GM21717 (cell line): ENCODE data around the gene NENF.
"Not testable (repeated sequence)": the region's sequence is repeated elsewhere in the genome, so short reads cannot be mapped to it uniquely, and the experiment has no call there.

Experiments used
- ATAC-seq: cut with Tn5 transposase; IDR thresholded peaks from one replicate; pipeline ENCODE4 v1.9.1; 2021; ENCODE audit warnings: mild to moderate bottlenecking, moderate library complexity; ENCODE audit not compliant: unreplicated experiment

Gene NENF

DNA sequence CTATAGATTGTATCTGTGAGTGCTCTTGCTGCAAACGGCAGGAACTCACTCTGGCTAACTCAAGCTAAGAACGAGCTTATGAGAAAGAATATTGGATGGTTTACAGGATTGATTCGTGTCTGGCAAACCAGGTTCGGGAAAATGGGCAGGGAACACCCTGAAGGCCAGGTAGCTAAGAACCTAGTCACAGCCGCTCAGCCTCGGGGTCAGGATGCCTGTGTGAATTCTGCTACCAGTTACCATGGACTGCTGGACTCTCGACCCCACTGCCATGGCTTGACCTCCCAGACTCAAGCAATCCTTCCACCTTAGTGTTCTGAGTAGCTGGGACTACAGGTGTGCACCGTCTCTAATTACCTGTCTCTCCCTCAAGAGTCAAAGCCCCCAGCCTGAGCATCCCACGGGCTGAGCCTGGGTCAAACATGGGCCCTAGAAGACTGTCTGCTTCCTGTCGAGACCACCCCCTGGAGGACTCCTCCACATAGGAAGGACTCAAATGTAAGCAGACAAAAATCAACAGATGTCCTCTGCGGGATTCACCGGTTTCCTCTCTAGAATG, 45.8 kb downstream of the NENF start:
- no peak for ATAC-seq

DNA sequence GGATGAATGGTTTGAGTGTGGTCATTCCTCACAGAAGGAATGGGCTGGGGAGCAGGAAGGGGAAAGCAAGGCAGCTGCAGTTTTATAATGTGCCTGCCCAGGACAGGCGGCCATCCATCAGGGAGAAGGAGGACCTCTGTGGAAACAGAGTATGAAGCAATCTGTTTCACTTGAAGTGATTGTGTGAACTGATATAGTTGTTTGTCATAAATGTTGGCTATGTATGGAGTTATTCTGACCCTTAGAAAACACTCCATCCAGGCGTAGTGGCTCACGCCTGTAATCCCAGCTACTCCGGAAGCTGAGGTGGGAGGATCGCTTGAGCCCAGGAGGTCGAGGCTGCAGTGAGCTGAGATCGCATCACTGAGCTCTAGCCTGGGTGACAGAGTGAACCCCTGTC, 46.5 kb downstream of the NENF start:
- no peak for ATAC-seq

DNA sequence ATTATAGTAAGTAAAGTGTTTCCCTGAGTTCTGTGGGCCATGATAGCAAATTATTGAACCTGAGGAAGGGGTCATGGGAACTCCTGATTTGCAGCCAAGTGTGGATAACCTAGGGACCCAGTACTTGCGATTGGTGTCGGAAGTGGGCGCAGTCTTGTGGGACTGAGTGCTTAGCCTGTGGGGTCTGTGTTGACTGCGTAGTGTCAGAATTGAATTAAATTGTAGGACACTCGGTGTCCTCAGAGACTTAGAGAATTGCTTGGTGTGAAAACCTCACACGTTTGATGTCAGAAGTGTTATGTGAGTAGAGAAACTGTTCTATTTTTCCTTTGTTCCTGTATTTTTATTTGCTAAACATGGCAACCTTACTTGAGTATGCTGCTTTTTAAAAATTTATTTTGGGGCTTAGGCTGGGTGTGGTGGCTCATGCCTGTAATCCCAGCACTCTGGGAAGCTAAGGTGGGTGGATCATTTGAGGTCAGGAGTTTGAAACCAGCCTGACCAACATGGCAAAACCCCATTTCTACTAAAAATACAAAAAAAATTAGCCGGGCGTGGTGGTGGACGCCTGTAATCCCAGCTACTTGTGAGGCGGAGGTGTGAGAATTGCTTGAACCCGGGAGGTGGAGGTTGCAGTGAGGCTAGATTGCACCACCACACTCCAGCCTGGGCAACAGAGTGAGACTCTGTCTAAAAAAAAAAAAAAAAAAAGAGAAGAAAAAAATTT, 48.2 kb downstream of the NENF start:
- ATAC-seq = not testable (repeated sequence)

DNA sequence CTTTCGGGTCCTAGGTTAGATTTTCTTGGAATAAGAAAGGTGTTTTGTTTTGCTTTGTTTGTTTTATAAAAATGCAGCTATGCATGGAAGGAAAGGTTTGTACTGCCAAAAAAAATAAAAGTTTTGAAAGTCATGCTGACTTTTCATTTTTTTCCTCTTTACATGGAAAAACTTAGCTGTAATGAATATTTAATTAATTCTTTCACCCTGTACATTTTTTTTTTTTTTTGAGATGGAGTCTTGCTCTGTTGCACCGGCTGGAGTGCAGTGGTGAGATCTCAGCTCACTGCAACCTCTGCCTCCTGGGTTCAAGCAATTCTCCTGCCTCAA, 48.7 kb downstream of the NENF start:
- ATAC-seq = no peak

DNA sequence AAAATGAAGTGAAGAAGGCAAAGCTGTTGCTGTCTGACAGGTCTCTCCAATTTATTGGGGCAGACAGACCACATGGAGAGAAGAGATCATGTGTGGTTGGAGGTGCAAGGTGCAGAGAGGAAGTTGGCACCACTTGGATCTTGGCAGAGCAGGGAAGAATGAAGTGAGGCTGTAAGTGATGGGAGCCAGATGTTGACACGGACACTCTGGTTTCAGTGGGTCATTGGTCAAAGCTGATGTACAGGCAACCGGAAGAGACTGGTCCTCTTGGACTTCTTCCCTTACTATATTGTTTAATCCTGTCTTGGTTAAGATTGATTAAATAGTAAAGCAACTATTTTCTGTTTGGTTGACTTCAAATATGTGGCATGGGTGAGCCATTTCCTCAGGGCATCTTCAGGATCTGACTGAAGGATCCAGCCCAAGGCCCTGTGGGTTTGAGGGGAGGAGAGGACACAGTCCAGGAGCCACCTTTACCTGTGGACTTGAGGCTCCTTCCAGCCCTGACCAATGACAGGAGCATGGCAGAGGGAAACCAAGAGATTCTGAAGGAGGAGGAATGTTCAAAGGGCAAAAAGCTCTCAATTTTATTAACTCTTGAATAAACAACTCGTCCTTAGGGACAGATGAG, 49.4 kb downstream of the NENF start:
- ATAC-seq = no peak

DNA sequence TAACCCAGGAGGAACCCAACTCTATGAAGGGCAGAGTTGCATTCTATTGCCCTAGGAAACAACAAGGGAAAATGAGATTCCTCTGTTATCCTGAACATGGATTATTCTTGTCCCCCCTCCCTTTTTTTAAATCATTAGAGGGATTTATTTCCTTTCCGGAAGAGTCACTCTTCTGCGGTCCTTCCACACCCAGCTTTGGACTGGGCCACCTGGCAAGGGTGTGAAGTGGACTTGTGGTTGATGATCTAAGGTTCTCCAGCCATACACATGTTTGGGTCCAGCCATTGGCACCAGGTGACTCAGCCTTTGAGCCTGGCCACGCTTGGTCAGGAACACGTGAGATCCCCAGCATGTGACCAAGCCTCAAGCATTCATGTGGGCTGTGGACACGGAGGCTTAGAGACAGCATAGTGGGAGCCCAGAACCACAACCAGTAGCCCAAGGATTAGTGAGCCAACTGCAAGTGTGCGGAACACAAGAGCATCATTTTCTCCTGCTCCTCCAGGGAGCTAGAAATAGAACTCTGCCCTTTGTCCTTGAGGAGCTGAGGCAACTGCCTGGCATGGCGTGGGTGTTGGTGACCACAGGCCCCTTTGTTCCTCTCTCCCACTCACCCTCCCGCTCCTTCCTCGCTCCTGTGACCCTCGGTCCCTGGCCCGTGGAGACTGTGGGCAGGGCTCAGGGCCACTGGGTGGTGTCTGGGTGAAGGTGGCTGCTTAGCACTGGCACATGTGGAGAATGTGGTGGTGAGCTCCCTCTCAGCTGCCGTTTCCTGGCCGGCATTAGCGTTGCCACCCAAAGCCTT, 50.1 kb downstream of the NENF start:
- ATAC-seq = no peak

DNA sequence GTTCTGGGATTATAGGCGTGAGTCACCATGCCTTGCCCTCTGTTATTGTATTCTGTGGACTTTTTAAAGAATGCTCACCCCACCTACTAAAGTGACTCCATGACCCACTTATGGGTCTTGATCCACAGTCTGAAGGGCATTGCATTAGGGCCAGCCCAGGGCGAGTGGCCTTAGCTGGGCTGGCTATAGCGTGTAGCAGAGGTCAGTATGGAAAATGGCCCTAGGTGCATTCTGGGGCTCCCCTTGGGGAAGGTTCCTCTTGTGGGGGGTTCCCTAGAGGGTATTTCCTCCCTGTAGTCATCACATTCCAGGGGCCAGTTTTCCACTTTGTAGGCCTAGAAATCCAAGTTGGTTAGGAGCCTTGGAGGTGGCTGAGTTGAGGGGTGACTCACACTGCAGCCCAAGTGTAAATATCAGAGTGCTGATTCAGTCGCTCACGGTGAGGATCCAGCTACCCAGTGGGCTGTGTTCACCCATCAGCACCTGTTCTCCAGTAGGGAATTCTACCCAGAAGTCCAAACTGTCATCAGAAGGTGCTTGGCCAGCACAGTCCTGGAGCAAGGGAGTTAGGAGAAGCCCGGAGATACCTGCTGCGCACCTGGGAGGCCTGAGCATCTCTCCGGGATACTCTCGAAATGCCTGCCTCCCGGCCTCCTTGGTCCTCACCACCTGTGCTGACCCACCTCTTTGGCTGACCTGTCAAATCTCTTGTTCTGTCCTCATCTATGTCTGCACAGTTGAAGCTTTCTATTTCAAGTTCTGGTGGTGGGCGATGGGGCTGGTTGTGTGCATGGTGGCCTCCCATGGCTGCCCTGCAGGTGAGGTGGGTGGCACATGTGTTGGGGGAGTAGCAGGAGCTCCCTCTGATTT, 52.2 kb downstream of the NENF start:
- ATAC-seq = no peak

- no peak for ATAC-seq
These were observed 52.8 kb downstream of the NENF start for GRCh38 chr1:212485571-212485912.

DNA sequence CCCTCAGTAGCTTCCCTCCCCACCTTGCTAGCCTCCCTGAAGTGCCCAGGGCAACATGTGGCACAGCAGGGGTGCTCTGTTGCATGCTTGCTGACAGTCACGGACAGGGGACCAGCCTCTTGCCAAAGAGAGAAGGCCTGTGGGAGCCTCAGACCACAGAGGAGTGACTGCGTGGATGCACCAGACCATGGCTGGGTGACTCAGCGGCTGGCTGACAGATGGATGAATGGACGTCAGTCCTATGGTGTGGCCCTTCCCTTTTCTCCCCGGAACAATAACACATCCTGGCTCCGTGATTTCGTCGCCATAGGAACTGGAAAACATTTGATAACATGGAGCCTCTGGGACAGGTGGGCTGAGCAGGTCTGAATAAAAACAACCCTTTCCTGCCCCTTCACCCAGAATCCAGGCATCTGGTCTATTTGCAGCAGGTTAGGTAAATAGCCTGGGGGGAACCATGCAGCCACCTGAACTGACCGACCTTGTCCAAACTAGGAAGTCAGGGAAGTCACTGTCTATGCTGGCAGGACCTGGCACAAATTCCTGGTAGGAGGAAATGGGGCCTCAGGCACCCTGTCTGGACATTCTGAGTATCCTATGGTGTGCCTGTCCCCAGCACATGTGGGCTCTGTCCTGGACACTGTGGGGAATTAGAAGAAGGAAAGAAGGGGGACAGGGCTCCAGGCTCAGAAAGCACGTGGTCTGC, 53.3 kb downstream of the NENF start:
- no peak for ATAC-seq

DNA sequence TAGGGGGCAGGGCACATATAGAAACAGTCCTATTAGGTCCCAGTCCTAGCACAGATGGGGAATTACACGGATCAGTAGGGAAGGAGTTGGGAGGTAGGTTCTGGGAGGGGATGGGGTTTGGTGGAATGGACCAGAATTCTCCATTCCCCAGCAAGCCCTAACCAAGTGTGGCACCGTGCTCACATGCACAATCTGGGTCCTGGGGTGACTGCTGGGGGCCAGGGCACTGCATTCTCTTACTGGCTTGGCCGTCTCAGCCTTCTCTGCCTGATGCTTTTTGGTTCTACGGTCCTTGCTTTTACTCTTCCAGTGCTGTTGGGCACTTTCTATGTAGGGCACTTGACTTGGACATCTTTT, 53.9 kb downstream of the NENF start:
- no peak for ATAC-seq

- ATAC-seq = no peak
These were observed 54.6 kb downstream of the NENF start for GRCh38 chr1:212487286-212487685.

DNA sequence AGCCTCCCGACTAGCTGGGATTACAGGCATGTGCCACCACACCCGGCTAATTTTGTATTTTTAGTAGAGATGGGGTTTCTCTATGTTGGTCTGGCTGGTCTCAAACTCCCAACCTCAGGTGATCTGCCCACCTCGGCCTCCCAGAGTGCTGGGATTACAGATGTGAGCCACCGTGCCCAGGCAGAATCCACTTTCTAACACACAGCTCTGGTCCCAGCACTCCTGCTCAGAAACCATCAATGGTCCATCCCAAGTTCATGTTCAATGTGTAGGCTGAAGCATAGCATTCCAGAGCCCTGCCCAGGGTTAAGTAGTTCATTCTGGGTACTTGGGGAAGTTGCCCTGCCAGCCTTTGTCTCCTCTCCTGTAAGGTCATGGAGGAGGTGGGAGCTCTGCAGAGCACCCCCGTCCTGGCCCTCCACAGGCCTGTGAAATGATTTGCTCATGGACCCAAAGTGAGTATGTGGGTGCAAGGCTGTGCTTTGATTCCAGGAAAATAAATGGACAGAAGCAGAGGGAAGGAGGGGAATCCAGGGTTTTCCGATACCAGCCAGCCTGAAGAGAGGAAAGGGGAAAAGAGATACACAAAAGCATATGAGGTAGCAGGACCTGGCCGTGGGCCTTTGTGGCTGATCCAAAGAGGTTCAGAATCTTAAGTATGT, 55.2 kb downstream of the NENF start:
- ATAC-seq = no peak

DNA sequence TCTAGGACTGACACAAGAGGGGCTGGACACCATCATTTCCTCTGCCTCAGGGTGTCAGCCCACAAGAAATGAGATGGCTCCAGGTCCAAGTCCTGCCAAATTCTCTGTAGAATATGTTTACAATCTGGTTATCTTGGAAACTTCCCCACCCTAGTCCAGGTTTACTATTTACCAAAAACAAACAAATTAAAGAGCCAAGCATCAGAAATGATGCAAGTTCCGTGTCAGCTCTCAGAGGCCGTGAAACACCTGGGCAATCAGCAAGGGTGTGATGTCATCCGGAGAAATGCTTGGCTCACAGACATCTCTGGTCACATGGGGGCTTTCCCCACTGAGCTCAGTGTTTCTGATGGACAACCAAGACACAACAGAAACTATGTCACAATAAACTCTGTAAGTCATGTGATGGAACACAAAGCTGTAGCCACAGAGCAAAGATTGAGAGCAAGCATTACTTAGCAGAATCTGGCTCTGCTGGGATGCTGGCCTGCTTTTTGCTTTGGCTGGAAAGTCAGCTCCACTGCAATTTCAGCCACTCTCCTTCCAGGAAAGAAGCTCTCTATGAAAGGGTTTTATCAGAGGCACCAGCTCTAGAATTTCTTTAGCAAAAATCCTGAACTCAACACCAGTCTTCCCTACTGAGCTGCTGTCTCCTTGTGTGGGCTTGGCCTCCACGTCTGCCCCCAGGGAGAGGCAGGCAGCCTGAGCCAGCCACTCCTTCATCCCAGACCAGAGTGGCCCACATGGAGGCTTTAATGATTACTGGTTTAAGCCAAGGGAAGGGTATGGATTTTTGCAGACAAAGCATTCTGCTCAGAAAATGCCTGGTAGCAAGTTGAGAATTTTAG, 55.9 kb downstream of the NENF start:
- peak; percentile 72 for ATAC-seq

GRCh38 chr1:212489284-212489859, 56.7 kb downstream of the NENF start:
- no peak for ATAC-seq

GRCh38 chr1:212490276-212490675, 57.6 kb downstream of the NENF start:
- ATAC-seq = no peak

- ATAC-seq = no peak
These were observed 58.7 kb downstream of the NENF start for GRCh38 chr1:212491454-212491853.
